Uterus (tissue), 4 donors: ENCODE data around the gene POLR3H. TPM values are rescaled to one million over a fixed set of nuclear protein-coding genes. Genes with fewer than 3 reads are reported as not detected.

Experiments used
- DNase-seq, 2 donors: peaks; one replicate each; pipeline ENCODE4 v3.0.0-alpha.2; 2019 to 2020
- H3K27ac ChIP-seq, 2 donors: fragments of 200-600 bp; sonication (generic); 1 replicate in 1 of 2; 2 replicates in 1 of 2; pipeline ENCODE4 v1.5.1; 2016 to 2018
- H3K27me3 ChIP-seq, 2 donors: fragments of 200-600 bp; sonication (generic); one replicate each; pipeline ENCODE4 v1.5.1; 2018 to 2019; ENCODE audit warnings: control low read depth in 1 of 2
- H3K36me3 ChIP-seq, 2 donors: fragments of 200-600 bp; sonication (generic); one replicate each; pipeline ENCODE4 v1.5.1; 2019; ENCODE audit warnings: control low read depth in 1 of 2
- H3K4me1 ChIP-seq, 2 donors: fragments of 200-600 bp; sonication (generic); one replicate each; pipeline ENCODE4 v1.5.1; 2018 to 2019; ENCODE audit warnings: control low read depth in 1 of 2
- H3K4me3 ChIP-seq, 2 donors: fragments of 200-600 bp; sonication (generic); 1 replicate in 1 of 2; 2 replicates in 1 of 2; pipeline ENCODE4 v1.5.1; 2018 to 2019; ENCODE audit warnings: mild to moderate bottlenecking in 1 of 2
- H3K9me3 ChIP-seq, 2 donors: fragments of 200-600 bp; sonication (generic); one replicate each; pipeline ENCODE4 v1.5.1; 2019; ENCODE audit warnings: control low read depth in 1 of 2
- CTCF ChIP-seq, 4 experiments: fragments of 200-600 bp in 2 of 4; fragments of 450-650 bp in 2 of 4; sonication (generic) in 2 of 4; IDR thresholded peaks; one replicate each; pipeline ENCODE4 v1.5.1; 2016 to 2019; ENCODE audit warnings: antibody characterized with exemption in 4 of 4, mild to moderate bottlenecking in 2 of 4, moderate library complexity in 1 of 4
- POLR2A ChIP-seq, 2 donors: fragments of 450-650 bp; IDR thresholded peaks; one replicate each; pipeline ENCODE4 v1.6.1; 2016; ENCODE audit warnings: antibody characterized with exemption in 2 of 2, mild to moderate bottlenecking in 1 of 2, moderate library complexity in 1 of 2
- intact Hi-C: fragments of 100-400 bp; cut with DNase I; formaldehyde crosslinking; loops from one replicate; pipeline ENCODE4 v1.15.1; 2023; ENCODE audit warnings: low total_unique reads
- total RNA-seq, 4 donors: library from RNA; depleted of rRNA in 3 of 4; stranded (reverse); fragments of >200 nt in 3 of 4; gene quantifications; one replicate each; pipeline versions ENCODE4 v1.1.0 to v1.2.4, GENCODE V29; 2014 to 2023
- donor health status: DM: yes; HTN: yes; CAD: no.

The POLR3H gene
- total RNA-seq, 4 donors from 2014 or later: 3.2 to 41.9 (median 16.6) TPM

GRCh38 chr22:41526830-41527799, 17.2 kb downstream of the POLR3H start:
- H3K9me3 ChIP-seq: no peaks in the 10 kb centered on the region
- no peak overlapping the region for H3K4me3 ChIP-seq
- intact Hi-C loops: loop anchor here (5.0 kb wide), 1 partner anchor 135 kb away; no protein-coding TSS in a partner anchor
- H3K36me3 ChIP-seq: no peaks in the 10 kb centered on the region
- no peaks in the 10 kb centered on the region for H3K27me3 ChIP-seq
- TF ChIP-seq CTCF (IDR thresholded peaks at IDR 0.05): peak; percentile 60 to 69 (median 64)
- no peak for TF ChIP-seq POLR2A (IDR thresholded peaks at IDR 0.05)
- peak overlapping the region; percentile 16 to 89 for H3K27ac ChIP-seq
- H3K4me1 ChIP-seq: peaks cover 0 to 14% of the 10 kb centered on the region in 2 donors
- DNase-seq: peak in 1 of 2 donors; percentile 57

- H3K4me1 ChIP-seq: peaks cover 0 to 14% of the 10 kb centered on the region in 2 donors
- DNase-seq: no peak
- intact Hi-C loops: loop anchor here (5.0 kb wide), 1 partner anchor 134 kb away; no protein-coding TSS in a partner anchor
- no peaks in the 10 kb centered on the region for H3K27me3 ChIP-seq
- no peaks in the 10 kb centered on the region for H3K9me3 ChIP-seq
- no peaks in the 10 kb centered on the region for H3K36me3 ChIP-seq
- no peak for TF ChIP-seq CTCF (IDR thresholded peaks at IDR 0.05)
- TF ChIP-seq POLR2A (IDR thresholded peaks at IDR 0.05): no peak
- no peak overlapping the region for H3K4me3 ChIP-seq
- peak overlapping the region; percentile 16 to 89 for H3K27ac ChIP-seq
Observed at GRCh38 chr22:41526226-41526829, 17.9 kb downstream of the POLR3H start.

GRCh38 chr22:41525450-41526225, 18.6 kb downstream of the POLR3H start:
- peaks cover 0 to 14% of the 10 kb centered on the region in 2 donors for H3K4me1 ChIP-seq
- intact Hi-C loops: loop anchor here (5.0 kb wide), 1 partner anchor 133 kb away; no protein-coding TSS in a partner anchor
- no peak for DNase-seq
- TF ChIP-seq CTCF (IDR thresholded peaks at IDR 0.05) (no peak), POLR2A (IDR thresholded peaks at IDR 0.05) (no peak)
- H3K27me3 ChIP-seq: no peaks in the 10 kb centered on the region
- no peaks in the 10 kb centered on the region for H3K9me3 ChIP-seq
- H3K27ac ChIP-seq: peak overlapping the region; percentile 85 to 89
- no peaks in the 10 kb centered on the region for H3K36me3 ChIP-seq
- H3K4me3 ChIP-seq: no peak overlapping the region

- Histone ChIP-seq H3K36me3 (no peaks in the 10 kb centered on the region), H3K4me1 (peaks cover 0 to 14% of the 10 kb centered on the region in 2 donors), H3K9me3 (no peaks in the 10 kb centered on the region), H3K27ac (peak overlapping the region; percentile 85 to 89), H3K4me3 (no peak overlapping the region), H3K27me3 (no peaks in the 10 kb centered on the region)
- intact Hi-C loops: loop anchor here (5.0 kb wide), 1 partner anchor 133 kb away; no protein-coding TSS in a partner anchor
- DNase-seq: peak in 1 of 2 donors; percentile 57
- TF ChIP-seq CTCF (IDR thresholded peaks at IDR 0.05) (no peak), POLR2A (IDR thresholded peaks at IDR 0.05) (no peak)
Observed at GRCh38 chr22:41524809-41525449, 19.3 kb downstream of the POLR3H start.
